Bronchial epithelial cell (primary cell): ENCODE measurements around the gene SIK2. TPM values are rescaled to one million over a fixed set of nuclear protein-coding genes. Genes with fewer than 3 reads are reported as not detected.

Source experiments
- DNase-seq: peaks from one replicate; pipeline ENCODE4 v3.0.0-alpha.2; 2010; ENCODE audit warnings: low read depth
- FAIRE-seq: peaks from 2 replicates; lab custom pipeline; 2011; peaks lifted over from hg19 to GRCh38; lab: Jason Lieb, UNC
- H3K27me3 ChIP-seq: 2 replicates; pipeline ENCODE4 v1.5.1; 2011; ENCODE audit warnings: low read length; ENCODE audit not compliant: control insufficient read depth, insufficient read depth
- H3K36me3 ChIP-seq: 2 replicates; pipeline ENCODE4 v1.5.1; 2011; ENCODE audit warnings: low read length; ENCODE audit not compliant: control insufficient read depth, insufficient read depth
- H3K4me3 ChIP-seq: 2 replicates; pipeline ENCODE4 v1.5.1; 2011; ENCODE audit warnings: mild to moderate bottlenecking, low read depth, low read length, control low read depth
- CTCF ChIP-seq: IDR thresholded peaks from 2 replicates; pipeline ENCODE4 v1.5.1; 2011; ENCODE audit warnings: mild to moderate bottlenecking, moderate library complexity, low read length, control low read depth, inconsistent platforms; ENCODE audit not compliant: insufficient read depth, severe bottlenecking
- total RNA-seq: library from RNA; depleted of rRNA; stranded (reverse); fragments of >200 nt; gene quantifications from 2 replicates; pipeline ENCODE4 v1.2.1, GENCODE V29; 2014

SIK2 gene
- total RNA-seq, 1 donor from 2014 or later, result 2.9 TPM

GRCh38 chr11:111607751-111608150, 5.5 kb downstream of the SIK2 start:
- no peaks in the 10 kb centered on the region for H3K36me3 ChIP-seq
- no peak overlapping the region for H3K4me3 ChIP-seq
- FAIRE-seq (no peak), DNase-seq (no peak)
- H3K27me3 ChIP-seq, result no peaks in the 10 kb centered on the region
- TF ChIP-seq CTCF, result no peak

- H3K27me3 ChIP-seq, result no peaks in the 10 kb centered on the region
- TF ChIP-seq CTCF, result no peak
- no peak for FAIRE-seq
Observed at GRCh38 chr11:111612224-111612623, 10.0 kb downstream of the SIK2 start.

GRCh38 chr11:111617286-111617685, 15.0 kb downstream of the SIK2 start:
- Histone ChIP-seq H3K27me3 (no peaks in the 10 kb centered on the region), H3K4me3 (no peak overlapping the region), H3K36me3 (no peaks in the 10 kb centered on the region)
- FAIRE-seq, result no peak
- no peak for TF ChIP-seq CTCF
- no peak for DNase-seq

More at GRCh38 chr11:111612224-111612623, 10.0 kb downstream of the SIK2 start:
- no peak for DNase-seq
- H3K36me3 ChIP-seq, result no peaks in the 10 kb centered on the region
- H3K4me3 ChIP-seq, result no peak overlapping the region

GRCh38 chr11:111620518-111620917, 18.3 kb downstream of the SIK2 start:
- FAIRE-seq (no peak), DNase-seq (no peak)
- Histone ChIP-seq H3K4me3 (no peak overlapping the region), H3K36me3 (no peaks in the 10 kb centered on the region), H3K27me3 (no peaks in the 10 kb centered on the region)
- TF ChIP-seq CTCF, result no peak

- peak; percentile 86 for FAIRE-seq
- H3K4me3 ChIP-seq, result no peak overlapping the region
- no peaks in the 10 kb centered on the region for H3K36me3 ChIP-seq
- DNase-seq, result peak; percentile 69
- no peak for TF ChIP-seq CTCF
- H3K27me3 ChIP-seq, result no peaks in the 10 kb centered on the region
Observed at GRCh38 chr11:111623527-111624030, 21.3 kb downstream of the SIK2 start.

- FAIRE-seq (no peak), DNase-seq (no peak)
- TF ChIP-seq CTCF, result no peak
- Histone ChIP-seq H3K27me3 (no peaks in the 10 kb centered on the region), H3K36me3 (no peaks in the 10 kb centered on the region), H3K4me3 (no peak overlapping the region)
Observed at GRCh38 chr11:111624608-111625007, 22.4 kb downstream of the SIK2 start.
